22Rv1 (cell line): ENCODE measurements around the gene SUN2.

ENCODE experiments used
- H3K27ac ChIP-seq: fragments of 450-650 bp; 2 replicates; pipeline ENCODE4 v1.5.1; 2017
- ZFX ChIP-seq: fragments of 450-650 bp; IDR thresholded peaks from 2 replicates; pipeline ENCODE4 v1.6.1; 2017; ENCODE audit warnings: antibody characterized with exemption, borderline replicate concordance
- TF ChIP-seq, protein P1 (sequence below): fragments of 450-650 bp; IDR thresholded peaks from 2 replicates; pipeline ENCODE4 v1.5.1; 2017; ENCODE audit warnings: mild to moderate bottlenecking

Gene SUN2

DNA sequence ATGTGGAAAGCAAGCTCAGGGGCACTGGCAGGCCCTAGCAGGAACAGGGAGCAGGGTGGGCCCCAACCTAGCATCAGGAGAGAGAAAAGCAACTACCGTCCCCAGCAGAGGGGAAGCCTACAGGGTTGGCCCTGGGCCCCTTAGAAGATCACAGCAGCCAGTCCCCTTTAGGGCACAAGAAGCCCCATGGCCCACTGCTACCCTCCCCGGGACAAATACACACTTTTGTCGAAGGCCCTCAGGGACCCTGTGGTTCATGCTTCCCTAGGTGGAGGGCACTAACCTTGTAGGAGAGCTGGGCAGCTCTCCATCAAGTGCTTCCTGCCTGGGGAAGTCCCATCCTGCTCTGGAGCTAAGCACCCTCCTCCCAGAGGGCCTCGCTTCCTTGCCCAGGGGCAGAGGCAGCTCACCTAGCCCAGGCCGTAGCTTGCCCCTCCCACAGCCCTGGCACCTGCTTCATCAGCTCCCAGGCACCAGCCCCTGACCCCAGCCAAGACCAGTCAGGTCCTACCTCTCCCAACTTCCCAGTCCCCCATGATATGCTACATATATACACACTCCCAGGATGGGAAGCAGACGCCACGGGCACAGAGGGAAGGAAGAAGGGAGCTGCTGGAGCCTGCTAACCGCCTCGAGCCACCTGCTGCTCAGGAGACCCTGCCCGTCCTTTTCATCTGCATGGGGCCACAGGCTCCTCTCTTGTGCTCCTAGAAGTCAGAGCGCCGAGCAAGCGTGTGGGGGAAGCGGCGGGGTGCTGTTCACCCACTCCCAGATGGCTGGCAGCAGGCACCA, 20.1 kb downstream of the SUN2 start:
- TF ChIP-seq, protein P1, sequence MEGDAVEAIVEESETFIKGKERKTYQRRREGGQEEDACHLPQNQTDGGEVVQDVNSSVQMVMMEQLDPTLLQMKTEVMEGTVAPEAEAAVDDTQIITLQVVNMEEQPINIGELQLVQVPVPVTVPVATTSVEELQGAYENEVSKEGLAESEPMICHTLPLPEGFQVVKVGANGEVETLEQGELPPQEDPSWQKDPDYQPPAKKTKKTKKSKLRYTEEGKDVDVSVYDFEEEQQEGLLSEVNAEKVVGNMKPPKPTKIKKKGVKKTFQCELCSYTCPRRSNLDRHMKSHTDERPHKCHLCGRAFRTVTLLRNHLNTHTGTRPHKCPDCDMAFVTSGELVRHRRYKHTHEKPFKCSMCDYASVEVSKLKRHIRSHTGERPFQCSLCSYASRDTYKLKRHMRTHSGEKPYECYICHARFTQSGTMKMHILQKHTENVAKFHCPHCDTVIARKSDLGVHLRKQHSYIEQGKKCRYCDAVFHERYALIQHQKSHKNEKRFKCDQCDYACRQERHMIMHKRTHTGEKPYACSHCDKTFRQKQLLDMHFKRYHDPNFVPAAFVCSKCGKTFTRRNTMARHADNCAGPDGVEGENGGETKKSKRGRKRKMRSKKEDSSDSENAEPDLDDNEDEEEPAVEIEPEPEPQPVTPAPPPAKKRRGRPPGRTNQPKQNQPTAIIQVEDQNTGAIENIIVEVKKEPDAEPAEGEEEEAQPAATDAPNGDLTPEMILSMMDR = no peak
- no peak for TF ChIP-seq ZFX
- H3K27ac ChIP-seq = peak overlapping the region; percentile 52

DNA sequence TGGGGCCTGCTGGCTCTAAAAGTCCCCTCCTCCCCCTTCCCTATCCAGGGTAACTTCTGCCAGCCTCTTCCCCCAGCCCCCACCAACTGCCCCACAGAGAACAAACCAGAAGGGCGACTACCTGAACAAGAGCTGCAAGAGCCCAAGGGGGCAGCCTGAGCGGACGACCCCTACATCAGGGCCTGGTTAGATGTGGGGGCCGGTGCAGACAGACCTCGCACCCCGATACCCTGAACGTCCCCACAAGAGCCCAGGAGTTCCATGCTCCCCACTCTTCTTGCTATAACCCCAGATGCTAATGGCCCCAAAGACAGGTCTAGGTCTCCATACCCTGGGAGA, 20.7 kb downstream of the SUN2 start:
- TF ChIP-seq, protein P1 = no peak
- no peak for TF ChIP-seq ZFX
- peak overlapping the region; percentile 52 for H3K27ac ChIP-seq

DNA sequence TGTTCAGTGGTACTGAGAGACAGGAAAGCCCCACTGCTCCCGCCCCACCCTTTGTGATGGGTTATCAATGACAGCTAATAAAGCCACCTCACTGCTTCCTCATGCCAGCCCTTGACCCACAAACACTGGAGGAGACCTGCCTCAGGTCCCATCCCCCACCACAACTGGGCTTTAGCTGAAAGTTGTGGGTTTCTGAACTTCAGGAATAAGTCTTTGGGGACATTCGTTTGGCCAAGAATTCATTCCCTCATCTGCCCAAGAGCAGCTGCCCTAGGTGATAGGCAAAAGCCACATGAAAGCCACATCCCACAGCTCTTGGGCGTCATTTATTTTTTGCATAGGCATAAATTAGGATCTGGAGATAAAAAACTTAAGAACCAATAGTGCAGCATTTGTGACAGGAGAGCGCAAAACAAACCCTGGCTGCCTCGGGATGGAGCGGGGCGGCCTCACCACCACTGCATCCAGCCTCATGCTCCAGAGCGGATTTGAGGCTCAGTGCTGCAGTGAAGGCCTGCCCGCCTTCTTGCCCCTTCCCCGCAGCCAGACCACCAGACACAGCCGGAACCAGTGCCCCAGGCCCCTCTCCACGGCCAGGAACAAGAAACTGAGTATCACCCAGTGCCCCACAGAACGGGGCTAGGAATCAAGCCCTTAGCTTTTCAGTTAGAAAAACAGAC, 21.2 kb downstream of the SUN2 start:
- TF ChIP-seq, protein P1 = no peak
- TF ChIP-seq ZFX = no peak
- H3K27ac ChIP-seq = peak overlapping the region; percentile 52

DNA sequence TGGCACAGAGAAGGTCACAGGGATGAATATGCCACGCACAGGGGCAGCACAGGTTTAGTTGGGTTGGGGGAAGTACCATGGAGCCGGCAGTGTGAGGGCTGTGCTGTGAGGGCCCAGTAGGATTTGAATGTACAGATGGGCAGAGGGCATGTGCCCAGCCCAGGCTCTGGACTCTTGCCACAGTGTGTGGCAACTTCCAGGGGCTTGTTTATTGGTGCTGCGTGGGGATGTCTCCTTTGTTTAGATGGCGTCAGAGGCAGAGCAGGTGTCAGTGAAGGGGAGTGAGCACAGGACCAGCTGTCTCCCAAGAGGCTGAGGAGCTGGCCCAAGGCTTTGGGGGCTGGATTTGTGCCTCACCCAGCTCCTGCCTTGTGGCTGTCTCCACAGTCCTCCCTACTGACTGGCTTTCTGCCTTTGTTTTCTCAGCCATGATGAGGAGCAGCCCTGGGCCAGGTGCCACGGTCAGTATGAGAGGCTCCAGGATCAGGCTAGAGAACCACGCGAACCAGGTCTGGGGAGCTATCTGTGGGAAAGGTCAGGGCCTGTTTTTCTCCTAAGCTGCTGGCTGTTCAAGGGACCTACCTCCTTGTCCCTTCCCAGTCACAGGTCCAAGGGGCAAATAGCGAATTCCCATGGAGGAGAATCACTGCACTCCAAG, 21.9 kb downstream of the SUN2 start:
- H3K27ac ChIP-seq = peak overlapping the region; percentile 52
- TF ChIP-seq, protein P1 = no peak
- no peak for TF ChIP-seq ZFX

DNA sequence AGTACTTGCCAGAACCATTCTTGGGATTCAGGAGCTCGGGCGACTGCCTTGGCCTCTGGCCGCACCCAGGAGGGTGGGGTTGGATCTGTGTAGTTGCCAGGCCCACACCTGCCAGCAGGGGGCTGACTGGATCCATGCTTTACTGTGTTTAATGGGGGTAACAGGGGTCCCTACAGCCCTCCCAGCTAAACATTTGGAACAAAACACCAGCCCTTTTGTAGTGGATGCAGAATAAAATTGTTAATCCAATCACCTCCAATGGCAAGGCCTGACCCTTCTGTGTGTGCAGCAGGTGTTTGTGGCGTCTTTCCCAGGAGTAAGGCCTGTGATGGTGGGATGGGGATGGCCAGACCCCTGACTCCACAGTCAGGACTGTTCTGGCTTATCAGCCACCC, 22.5 kb downstream of the SUN2 start:
- TF ChIP-seq ZFX = no peak
- TF ChIP-seq, protein P1 = peak; percentile 88
- peak overlapping the region; percentile 52 for H3K27ac ChIP-seq

DNA sequence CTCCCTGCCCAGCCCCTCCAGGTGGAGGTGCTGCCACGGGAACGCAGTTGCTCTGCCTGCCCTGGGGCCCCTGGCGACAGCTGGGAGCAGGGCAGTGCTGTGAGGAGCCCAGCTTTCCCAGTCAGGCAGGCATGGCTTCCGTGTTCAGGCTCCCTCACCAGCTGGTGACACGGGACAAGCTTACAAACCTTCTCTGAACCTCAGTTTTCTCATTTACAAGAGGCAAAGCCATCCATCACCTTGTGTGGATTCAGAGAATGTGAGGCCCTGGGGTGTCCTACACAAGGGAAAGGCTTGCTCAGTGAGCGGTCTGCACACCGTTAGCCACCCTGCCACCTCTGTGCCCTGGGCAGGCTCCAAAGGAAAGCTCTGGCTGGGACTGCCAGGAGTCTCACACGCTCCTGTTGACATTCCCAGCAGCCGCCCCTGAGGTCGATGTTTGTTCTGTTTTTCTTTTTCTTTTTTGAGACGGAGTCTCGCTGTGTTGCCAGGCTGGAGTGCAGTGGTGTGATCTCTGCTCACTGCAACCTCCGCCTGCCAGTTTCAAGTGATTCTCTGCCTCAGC, 23.5 kb downstream of the SUN2 start:
- no peak for TF ChIP-seq ZFX
- TF ChIP-seq, protein P1 = no peak
- H3K27ac ChIP-seq = peak overlapping the region; percentile 52

DNA sequence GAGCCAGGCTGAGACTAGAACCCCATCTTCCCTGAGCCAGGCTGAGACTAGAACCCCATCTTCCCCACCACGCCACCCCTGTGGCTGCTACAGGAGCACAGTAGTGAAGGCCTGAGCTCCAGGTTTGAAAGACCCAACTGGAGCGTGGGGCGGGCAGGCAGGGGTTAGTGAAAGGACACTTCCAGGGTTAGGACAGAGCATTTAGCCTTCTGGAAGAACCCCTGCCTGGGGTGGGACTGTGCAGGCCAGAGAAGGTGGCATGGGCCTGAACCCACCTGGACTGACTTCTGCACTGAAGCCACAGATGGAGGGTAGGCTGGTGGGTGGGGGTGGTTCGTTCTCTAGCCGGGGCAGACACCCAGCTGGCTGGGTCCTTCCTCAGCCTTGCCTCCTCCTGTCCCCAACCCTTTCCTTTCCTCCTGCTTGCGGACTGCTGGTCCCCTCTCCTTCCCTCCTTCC, 24.1 kb downstream of the SUN2 start:
- peak overlapping the region; percentile 52 for H3K27ac ChIP-seq
- TF ChIP-seq, protein P1 = no peak
- TF ChIP-seq ZFX = no peak
